ENCODE results near the gene SPTA1. TPM values are rescaled to one million over a fixed set of nuclear protein-coding genes. Genes with fewer than 3 reads are reported as not detected.

Gene SPTA1
- total RNA-seq, 1 donor from 2014 or later, result not detected

GRCh38 chr1:158577561-158577960, 109.0 kb downstream of the SPTA1 start:
- DNase-seq (ENCODE audit: extremely low read depth, low read depth, low spot score), result no peak

GRCh38 chr1:158572226-158572625, 114.3 kb downstream of the SPTA1 start:
- no peak for DNase-seq (ENCODE audit: extremely low read depth, low read depth, low spot score)

- no peak for DNase-seq (ENCODE audit: extremely low read depth, low read depth, low spot score)
These were observed 116.0 kb downstream of the SPTA1 start, which contains the start of gene OR6P1 for GRCh38 chr1:158570480-158570879. Gene OR6P1, minus strand, starts transcription at chr1:158570580. Its CDS starts 6,976 bp downstream, at chr1:158563604.

- no peak for DNase-seq (ENCODE audit: extremely low read depth, low read depth, low spot score)
These were observed 121.9 kb downstream of the SPTA1 start for GRCh38 chr1:158564608-158565007.

- DNase-seq (ENCODE audit: extremely low read depth, low read depth, low spot score), result no peak
These were observed 122.7 kb downstream of the SPTA1 start for GRCh38 chr1:158563853-158564252.

Other genes with a start within 250 kb of the SPTA1 start
- not detected in 2 replicates for gene OR10K1, start 224.9 kb downstream of the SPTA1 start, total RNA-seq
- not detected in 2 replicates for gene OR10R2, start 214.5 kb downstream of the SPTA1 start, total RNA-seq
- gene OR6Y1, start 132.3 kb downstream of the SPTA1 start, total RNA-seq, result not detected in 2 replicates
- gene OR6P1, start 116.1 kb downstream of the SPTA1 start, total RNA-seq, result not detected in 2 replicates
- not detected in 2 replicates for gene OR10X1, start 106.8 kb downstream of the SPTA1 start, total RNA-seq
- gene OR10Z1, start 81.4 kb downstream of the SPTA1 start, total RNA-seq, result not detected in 2 replicates
- not detected in 2 replicates for gene OR6K2, start 13.9 kb upstream of the SPTA1 start, total RNA-seq
- not detected in 2 replicates for gene OR6K3, start 34.0 kb upstream of the SPTA1 start, total RNA-seq
- not detected in 2 replicates for gene OR6K6, start 68.0 kb upstream of the SPTA1 start, total RNA-seq
- not detected in 2 replicates for gene OR6N1, start 85.5 kb upstream of the SPTA1 start, total RNA-seq
- not detected in 2 replicates for gene OR6N2, start 94.5 kb upstream of the SPTA1 start, total RNA-seq
- not detected in 2 replicates for gene MNDA, start 144.6 kb upstream of the SPTA1 start, total RNA-seq
- gene PYHIN1, start 244.8 kb upstream of the SPTA1 start, total RNA-seq, result not detected in 2 replicates

Data from glomerular endothelial cell (primary cell).